OCI-LY3 (cell line): Measurements from ENCODE around the gene TXNDC5.

Experiments
- H2AFZ ChIP-seq: fragments of 200-600, 300-600 bp; shearing (Covaris generic); 2 replicates; pipeline ENCODE4 v1.6.0; 2014; ENCODE audit warnings: antibody characterized with exemption, low read depth, low read length
- H3K27ac ChIP-seq: fragments of 200-600, 300-600 bp; sonication (generic); 2 replicates; pipeline ENCODE4 v1.5.1; 2014; ENCODE audit warnings: mild to moderate bottlenecking, low read length, moderate library complexity, mixed read lengths
- H3K27me3 ChIP-seq: fragments of 200-600, 300-600 bp; sonication (generic); 2 replicates; pipeline ENCODE4 v1.6.1; 2014; ENCODE audit warnings: low read depth, low read length, mixed read lengths
- H3K36me3 ChIP-seq: fragments of 200-600, 300-600 bp; sonication (generic); replicated peaks from 2 replicates; pipeline ENCODE3; 2014; ENCODE audit warnings: low read depth, low read length, mixed read lengths
- H3K4me1 ChIP-seq: fragments of 300-600, 200-600 bp; sonication (generic); 2 replicates; pipeline ENCODE4 v1.6.1; 2014; ENCODE audit warnings: low read length, mixed read lengths
- H3K4me2 ChIP-seq: fragments of 200-600, 300-600 bp; sonication (generic); 2 replicates; pipeline ENCODE4 v1.6.1; 2014; ENCODE audit warnings: low read length, mixed read lengths
- H3K4me3 ChIP-seq: fragments of 300-600, 200-600 bp; sonication (generic); 2 replicates; pipeline ENCODE4 v1.5.1; 2014; ENCODE audit warnings: antibody characterized with exemption, mild to moderate bottlenecking, low read length, moderate library complexity
- H3K79me2 ChIP-seq: fragments of 300-600, 200-600 bp; shearing (Covaris generic); 2 replicates; pipeline ENCODE4 v1.6.1; 2014; ENCODE audit warnings: mild to moderate bottlenecking, low read length, mixed read lengths
- H3K9ac ChIP-seq: fragments of 300-600, 200-600 bp; shearing (Covaris generic); 2 replicates; pipeline ENCODE4 v1.6.0; 2014; ENCODE audit warnings: mild to moderate bottlenecking, low read length, moderate library complexity
- H3K9me3 ChIP-seq: fragments of 200-600, 300-600 bp; shearing (Covaris generic); 2 replicates; pipeline ENCODE4 v1.6.1; 2014; ENCODE audit warnings: low read length, mixed read lengths; ENCODE audit not compliant: insufficient read depth
- H4K20me1 ChIP-seq: fragments of 200-600, 300-600 bp; sonication (generic); 2 replicates; pipeline ENCODE4 v1.6.1; 2016; ENCODE audit warnings: low read length, mixed read lengths; ENCODE audit not compliant: insufficient read depth
- CTCF ChIP-seq: fragments of 200-600, 300-600 bp; sonication (generic); IDR thresholded peaks from 2 replicates; pipeline ENCODE4 v1.5.1; 2014; ENCODE audit warnings: antibody characterized with exemption, low read length, low read depth
- EZH2phosphoT487 ChIP-seq: fragments of 200-600 bp; shearing (Covaris generic); IDR thresholded peaks from 2 replicates; pipeline ENCODE4 v1.6.1; 2018; ENCODE audit warnings: antibody characterized with exemption, mixed run types, low read depth

Gene TXNDC5

GRCh38 chr6:7897461-7898192, 13.0 kb downstream of the TXNDC5 start:
- Histone ChIP-seq H3K79me2 (peaks cover 56% of the 10 kb centered on the region), H3K36me3 (peaks cover 74% of the 10 kb centered on the region), H3K4me2 (no peak overlapping the region), H3K4me1 (peaks cover 39% of the 10 kb centered on the region), H2AFZ (no peak overlapping the region), H3K27me3 (no peaks in the 10 kb centered on the region), H3K9me3 (no peaks in the 10 kb centered on the region), H3K9ac (no peak overlapping the region), H3K4me3 (no peak overlapping the region), H4K20me1 (peaks cover 12% of the 10 kb centered on the region; the same call in 1 of the 2 replicates), H3K27ac (no peak overlapping the region)
- TF ChIP-seq EZH2phosphoT487: no peak
- no peak for TF ChIP-seq CTCF

- Histone ChIP-seq H3K4me2 (no peak overlapping the region), H3K27ac (no peak overlapping the region), H3K9me3 (no peaks in the 10 kb centered on the region), H3K79me2 (peaks cover 45% of the 10 kb centered on the region), H3K27me3 (no peaks in the 10 kb centered on the region), H3K9ac (no peak overlapping the region), H4K20me1 (peaks cover 11% of the 10 kb centered on the region; the same call in 1 of the 2 replicates), H3K4me3 (no peak overlapping the region), H3K36me3 (peaks cover 77% of the 10 kb centered on the region), H3K4me1 (peaks cover 28% of the 10 kb centered on the region), H2AFZ (no peak overlapping the region)
- no peak for TF ChIP-seq EZH2phosphoT487
- no peak for TF ChIP-seq CTCF
Measured at GRCh38 chr6:7896465-7896987, 14.1 kb downstream of the TXNDC5 start.

GRCh38 chr6:7895125-7895423, 15.5 kb downstream of the TXNDC5 start:
- Histone ChIP-seq H3K4me2 (no peak overlapping the region), H3K4me1 (peaks cover 13% of the 10 kb centered on the region), H3K27me3 (no peaks in the 10 kb centered on the region), H3K4me3 (no peak overlapping the region), H3K9ac (no peak overlapping the region), H3K9me3 (no peaks in the 10 kb centered on the region), H3K79me2 (peaks cover 33% of the 10 kb centered on the region), H2AFZ (no peak overlapping the region), H3K27ac (no peak overlapping the region), H4K20me1 (peaks cover 3% of the 10 kb centered on the region; the same call in 1 of the 2 replicates), H3K36me3 (peaks cover 74% of the 10 kb centered on the region)
- TF ChIP-seq EZH2phosphoT487: no peak
- no peak for TF ChIP-seq CTCF

GRCh38 chr6:7894262-7895124, 16.1 kb downstream of the TXNDC5 start:
- H3K9ac ChIP-seq: no peak overlapping the region
- H3K27me3 ChIP-seq: no peaks in the 10 kb centered on the region
- H3K36me3 ChIP-seq: peaks cover 72% of the 10 kb centered on the region
- no peaks in the 10 kb centered on the region for H3K9me3 ChIP-seq
- TF ChIP-seq EZH2phosphoT487 (no peak), CTCF (no peak)
- no peaks in the 10 kb centered on the region for H4K20me1 ChIP-seq
- peaks cover 27% of the 10 kb centered on the region for H3K79me2 ChIP-seq
- no peak overlapping the region for H3K4me2 ChIP-seq
- H2AFZ ChIP-seq: no peak overlapping the region
- H3K27ac ChIP-seq: no peak overlapping the region
- peaks cover 8% of the 10 kb centered on the region for H3K4me1 ChIP-seq
- no peak overlapping the region for H3K4me3 ChIP-seq
